COR-L47 (cell line): ENCODE measurements around the gene CNTROB.

Source experiments
- DNase-seq: peaks from one replicate; lab custom pipeline; 2025; lab: John Stamatoyannopoulos, UW

CNTROB gene

GRCh38 chr17:7987112-7987893, 55.3 kb downstream of the CNTROB start:
- no peak for DNase-seq

GRCh38 chr17:7988750-7989178, 56.8 kb downstream of the CNTROB start:
- peak; percentile 63 for DNase-seq

- DNase-seq: peak; percentile 52
Observed at GRCh38 chr17:7989781-7990655, 58.0 kb downstream of the CNTROB start.

- no peak for DNase-seq
Observed at GRCh38 chr17:7992516-7992915, 60.5 kb downstream of the CNTROB start.

GRCh38 chr17:7992924-7993323, 60.9 kb downstream of the CNTROB start:
- no peak for DNase-seq

- no peak for DNase-seq
Observed at GRCh38 chr17:7993972-7994589, 62.1 kb downstream of the CNTROB start.

GRCh38 chr17:7995724-7996123, 63.7 kb downstream of the CNTROB start:
- DNase-seq: no peak

GRCh38 chr17:7997186-7997585, 65.2 kb downstream of the CNTROB start:
- no peak for DNase-seq
